Sigmoid colon (tissue), 4 donors: ENCODE data around the gene BST1.

Experiments used
- EP300 ChIP-seq, 4 donors: sonication (generic); formaldehyde crosslinking; IDR thresholded peaks; one replicate each; pipeline ENCODE4 v1.6.1; 2017; ENCODE audit warnings: antibody characterized with exemption in 4 of 4
- TF ChIP-seq, protein P1 (sequence below), 4 experiments: fragments of 450-650 bp in 3 of 4; fragments of 200-600 bp in 1 of 4; IDR thresholded peaks; one replicate each; pipeline ENCODE4 v1.5.1; 2016 to 2019; ENCODE audit warnings: antibody characterized with exemption in 4 of 4, mild to moderate bottlenecking in 3 of 4, moderate library complexity in 2 of 4

GRCh38 chr4:15691346-15692135, 11.3 kb upstream of the BST1 start:
- TF ChIP-seq, protein P1, sequence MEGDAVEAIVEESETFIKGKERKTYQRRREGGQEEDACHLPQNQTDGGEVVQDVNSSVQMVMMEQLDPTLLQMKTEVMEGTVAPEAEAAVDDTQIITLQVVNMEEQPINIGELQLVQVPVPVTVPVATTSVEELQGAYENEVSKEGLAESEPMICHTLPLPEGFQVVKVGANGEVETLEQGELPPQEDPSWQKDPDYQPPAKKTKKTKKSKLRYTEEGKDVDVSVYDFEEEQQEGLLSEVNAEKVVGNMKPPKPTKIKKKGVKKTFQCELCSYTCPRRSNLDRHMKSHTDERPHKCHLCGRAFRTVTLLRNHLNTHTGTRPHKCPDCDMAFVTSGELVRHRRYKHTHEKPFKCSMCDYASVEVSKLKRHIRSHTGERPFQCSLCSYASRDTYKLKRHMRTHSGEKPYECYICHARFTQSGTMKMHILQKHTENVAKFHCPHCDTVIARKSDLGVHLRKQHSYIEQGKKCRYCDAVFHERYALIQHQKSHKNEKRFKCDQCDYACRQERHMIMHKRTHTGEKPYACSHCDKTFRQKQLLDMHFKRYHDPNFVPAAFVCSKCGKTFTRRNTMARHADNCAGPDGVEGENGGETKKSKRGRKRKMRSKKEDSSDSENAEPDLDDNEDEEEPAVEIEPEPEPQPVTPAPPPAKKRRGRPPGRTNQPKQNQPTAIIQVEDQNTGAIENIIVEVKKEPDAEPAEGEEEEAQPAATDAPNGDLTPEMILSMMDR (IDR thresholded peaks at IDR 0.05) = no peak
- TF ChIP-seq EP300 (IDR thresholded peaks at IDR 0.05) = no peak
